ENCODE data around the gene MAT1A. TPM values are rescaled to one million over a fixed set of nuclear protein-coding genes. Genes with fewer than 3 reads are reported as not detected.

MAT1A gene
- total and polyA plus RNA-seq, 2 of the 13 experiments (the other 11 are each of a cell fraction or from before 2014, with no cell fraction given) = 57.1 to 76.9 TPM

- Histone ChIP-seq H4K20me1 (ENCODE audit: insufficient read depth, low read length) (no peaks in the 10 kb centered on the region), H3K36me3 (replicated peaks in 1 of 2; ENCODE audit: control insufficient read depth in 1 of 2, insufficient read depth in 2 of 2, low read length in 2 of 2) (no peaks in the 10 kb centered on the region), H2AFZ (ENCODE audit: low read length) (no peak overlapping the region), H3K79me2 (ENCODE audit: insufficient read depth, low read length) (no peaks in the 10 kb centered on the region), H3K4me3 (replicated peaks in 1 of 3; ENCODE audit: insufficient read depth in 1 of 3, low read depth in 2 of 3, low read length in 3 of 3) (no peak overlapping the region), H3K27me3 (ENCODE audit: control insufficient read depth in 1 of 2, insufficient read depth in 2 of 2, low read length in 2 of 2) (no peaks in the 10 kb centered on the region; a peak in 1 of 5 replicates), H3K27ac (ENCODE audit: extremely low read length, insufficient read depth, low read length) (no peak overlapping the region), H3K4me2 (ENCODE audit: low read depth, low read length) (no peak overlapping the region; the same call in 1 of the 2 replicates), H3K9ac (ENCODE audit: insufficient read depth, low read depth, low read length) (no peak overlapping the region), H3K4me1 (ENCODE audit: insufficient read depth, low read length) (peaks cover 7% of the 10 kb centered on the region), H3K9me3 (ENCODE audit: low read length) (no peaks in the 10 kb centered on the region)
- in situ Hi-C loops (cut with HindIII; ENCODE audit: extremely low pct_ligation_motif_present, low pct_unique_long_range_greater_than_20kb) = no loop called here
- POLR2A ChIA-PET = interaction anchor here (0.6 to 1.1 kb wide), 2 partner anchors 11 to 275 kb away, joined by 3 read pairs; no protein-coding TSS in a partner anchor
- CTCF ChIA-PET (ENCODE audit: low intra/inter-chr PET ratio, low total read pairs) = no interaction called here
- peak; percentile 86 for ATAC-seq
- no peak for FAIRE-seq
- WGBS (ENCODE audit: low lambda C conversion rate) = 0% methylated on average over 1 of the region's 1 CpG
- TF ChIP-seq HNF4A (CRISPR knock-in tag; IDR thresholded peaks at IDR 0.05) = peak; percentile 52
- no peak for TF ChIP-seq FOXK1 (CRISPR knock-in tag; IDR thresholded peaks at IDR 0.05; ENCODE audit: borderline replicate concordance, low read depth)
- BruUV-seq (replicated peaks) = no TSS peak
- no peak for DNase-seq (ENCODE audit: low spot score)
- intact Hi-C loops (cut with micrococcal nuclease; ENCODE audit: unreplicated experiment) = no loop called here
Measured at GRCh38 chr10:80333983-80334382, 44.5 kb upstream of the MAT1A start.

DNA sequence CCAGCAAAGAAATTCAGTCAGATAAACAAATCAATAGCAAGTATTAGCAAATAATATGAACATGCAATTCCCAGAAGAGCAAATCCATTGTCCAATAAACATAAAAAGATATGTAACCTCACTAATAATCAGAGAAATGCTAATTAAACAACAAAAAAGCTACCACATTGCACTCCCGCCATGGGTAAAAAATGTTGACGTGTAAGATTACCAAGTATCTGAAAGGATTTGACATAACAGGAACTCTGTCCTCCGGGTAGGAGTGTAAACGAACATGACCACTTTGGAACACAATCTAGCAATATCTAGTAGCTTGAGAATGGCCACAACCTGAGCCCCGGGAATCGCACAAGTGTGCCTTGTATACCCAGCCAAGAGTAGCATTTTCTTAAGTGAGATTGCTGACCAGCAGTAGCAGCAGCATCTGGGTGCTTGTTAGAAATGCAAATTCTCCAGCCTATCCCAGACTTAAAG is 35.5 kb upstream of the MAT1A start:
- Histone ChIP-seq H3K36me3 (replicated peaks in 1 of 2; ENCODE audit: control insufficient read depth in 1 of 2, insufficient read depth in 2 of 2, low read length in 2 of 2) (no peaks in the 10 kb centered on the region), H3K27ac (ENCODE audit: extremely low read length, insufficient read depth, low read length) (no peak overlapping the region), H3K79me2 (ENCODE audit: insufficient read depth, low read length) (no peaks in the 10 kb centered on the region), H3K9ac (ENCODE audit: insufficient read depth, low read depth, low read length) (no peak overlapping the region), H3K9me3 (ENCODE audit: low read length) (no peaks in the 10 kb centered on the region), H3K4me1 (ENCODE audit: insufficient read depth, low read length) (peaks cover 44% of the 10 kb centered on the region), H3K4me2 (ENCODE audit: low read depth, low read length) (peak overlapping the region; percentile 39; the same call in 1 of the 2 replicates), H4K20me1 (ENCODE audit: insufficient read depth, low read length) (no peaks in the 10 kb centered on the region), H3K27me3 (ENCODE audit: control insufficient read depth in 1 of 2, insufficient read depth in 2 of 2, low read length in 2 of 2) (no peaks in the 10 kb centered on the region; a peak in 1 of 5 replicates), H2AFZ (ENCODE audit: low read length) (no peak overlapping the region), H3K4me3 (replicated peaks in 1 of 3; ENCODE audit: insufficient read depth in 1 of 3, low read depth in 2 of 3, low read length in 3 of 3) (no peak overlapping the region)
- no TSS peak for BruUV-seq (replicated peaks)
- 9% methylated on average over 6 of the region's 6 CpGs for WGBS (ENCODE audit: low lambda C conversion rate)
- CTCF ChIA-PET (ENCODE audit: low intra/inter-chr PET ratio, low total read pairs) = no interaction called here
- no peak for FAIRE-seq
- in situ Hi-C loops (cut with HindIII; ENCODE audit: extremely low pct_ligation_motif_present, low pct_unique_long_range_greater_than_20kb) = no loop called here
- ATAC-seq = no peak
- POLR2A ChIA-PET = no interaction called here
- no peak for DNase-seq (ENCODE audit: low spot score)
- intact Hi-C loops (cut with micrococcal nuclease; ENCODE audit: unreplicated experiment) = loop anchor here (5.0 kb wide), 1 partner anchor 63 kb away; no protein-coding TSS in a partner anchor
- TF ChIP-seq ZNF331 (CRISPR knock-in tag; IDR thresholded peaks at IDR 0.05) = no peak
- no peak for TF ChIP-seq GTF3A (CRISPR knock-in tag; conservative IDR thresholded peaks at IDR 0.05)
- TF ChIP-seq SNRNP70 (IDR thresholded peaks at IDR 0.05; ENCODE audit: low read depth, low read length) = no peak
- TF ChIP-seq IRX3 (CRISPR knock-in tag; IDR thresholded peaks at IDR 0.05; ENCODE audit: borderline replicate concordance, low read depth) = no peak
- TF ChIP-seq, protein P1, sequence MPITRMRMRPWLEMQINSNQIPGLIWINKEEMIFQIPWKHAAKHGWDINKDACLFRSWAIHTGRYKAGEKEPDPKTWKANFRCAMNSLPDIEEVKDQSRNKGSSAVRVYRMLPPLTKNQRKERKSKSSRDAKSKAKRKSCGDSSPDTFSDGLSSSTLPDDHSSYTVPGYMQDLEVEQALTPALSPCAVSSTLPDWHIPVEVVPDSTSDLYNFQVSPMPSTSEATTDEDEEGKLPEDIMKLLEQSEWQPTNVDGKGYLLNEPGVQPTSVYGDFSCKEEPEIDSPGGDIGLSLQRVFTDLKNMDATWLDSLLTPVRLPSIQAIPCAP (CRISPR knock-in tag; IDR thresholded peaks at IDR 0.05; ENCODE audit: low read depth) = no peak
- TF ChIP-seq ZNF557 (CRISPR knock-in tag; IDR thresholded peaks at IDR 0.05) = no peak
- TF ChIP-seq ARID5B (CRISPR knock-in tag; IDR thresholded peaks at IDR 0.05) = 0 out of 2 replicates have a peak, but pooled peaks have one; percentile 17
- TF ChIP-seq NR2F2 (IDR thresholded peaks at IDR 0.05; ENCODE audit: borderline replicate concordance, low read depth) = no peak
- TF ChIP-seq FOXP1 (IDR thresholded peaks at IDR 0.05) = no peak
- peak; percentile 52; the same call in 1 of the 2 replicates for TF ChIP-seq FOXP1 (CRISPR knock-in tag; IDR thresholded peaks at IDR 0.05)
- peak; percentile 36; the same call in 1 of the 2 replicates for TF ChIP-seq GATAD2A (CRISPR knock-in tag; IDR thresholded peaks at IDR 0.05)
- no peak for TF ChIP-seq ZNF326 (CRISPR knock-in tag; IDR thresholded peaks at IDR 0.05; ENCODE audit: borderline replicate concordance)
- TF ChIP-seq FOXA3 (CRISPR knock-in tag; IDR thresholded peaks at IDR 0.05) = peak; percentile 8; the same call in 1 of the 2 replicates
- no peak for TF ChIP-seq JARID2 (CRISPR knock-in tag; IDR thresholded peaks at IDR 0.05; ENCODE audit: insufficient replicate concordance)

All from HepG2 (cell line).